Epithelial cell of proximal tubule (primary cell): ENCODE results near the gene AOAH. TPM values are rescaled to one million over a fixed set of nuclear protein-coding genes. Genes with fewer than 3 reads are reported as not detected.
"Not testable (repeated sequence)": the region's sequence is repeated elsewhere in the genome, so short reads cannot be mapped to it uniquely, and the experiment has no call there.

Source experiments
- DNase-seq: peaks from one replicate; pipeline ENCODE4 v3.0.0-alpha.2; 2011; ENCODE audit warnings: low read depth
- H3K4me3 ChIP-seq: 2 replicates; pipeline ENCODE4 v1.5.1; 2011; ENCODE audit warnings: low read depth, mild to moderate bottlenecking, low read length
- CTCF ChIP-seq: conservative IDR thresholded peaks from 2 replicates; pipeline ENCODE4 v1.5.1; 2012; ENCODE audit warnings: low read depth, mild to moderate bottlenecking, low read length
- total RNA-seq: library from RNA; depleted of rRNA; stranded (reverse); fragments of >200 nt; gene quantifications from 2 replicates; pipeline ENCODE4 v1.2.3, GENCODE V29; 2015

The AOAH gene
- total RNA-seq, 1 donor from 2014 or later, result 1.2 TPM

DNA sequence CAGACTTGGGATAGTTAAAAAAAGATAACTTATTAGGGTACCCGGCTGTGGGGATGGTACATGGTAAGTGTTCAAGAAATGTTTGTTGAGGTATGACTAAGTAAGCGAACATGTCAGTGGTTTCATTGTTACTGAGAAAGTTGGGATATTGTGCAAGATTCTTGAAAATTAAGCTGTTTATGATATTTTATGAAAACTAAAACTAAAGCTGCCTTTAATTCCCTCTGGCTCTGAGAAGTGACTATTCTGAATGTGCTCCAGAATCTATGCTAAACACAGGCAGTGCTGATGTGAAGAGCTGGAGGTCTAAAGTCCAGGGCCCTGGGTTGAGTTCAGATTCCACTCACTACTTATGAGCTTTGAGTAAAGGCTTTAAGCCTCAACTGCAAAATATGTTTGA is 72.9 kb downstream of the AOAH start:
- no peak for TF ChIP-seq CTCF
- no peak for DNase-seq
- no peak overlapping the region for H3K4me3 ChIP-seq

GRCh38 chr7:36650766-36651312 is 73.5 kb downstream of the AOAH start:
- no peak for DNase-seq
- TF ChIP-seq CTCF, result no peak
- H3K4me3 ChIP-seq, result no peak overlapping the region

- no peak for TF ChIP-seq CTCF
- DNase-seq, result no peak
Measured at GRCh38 chr7:36650320-36650719, 74.0 kb downstream of the AOAH start.

DNA sequence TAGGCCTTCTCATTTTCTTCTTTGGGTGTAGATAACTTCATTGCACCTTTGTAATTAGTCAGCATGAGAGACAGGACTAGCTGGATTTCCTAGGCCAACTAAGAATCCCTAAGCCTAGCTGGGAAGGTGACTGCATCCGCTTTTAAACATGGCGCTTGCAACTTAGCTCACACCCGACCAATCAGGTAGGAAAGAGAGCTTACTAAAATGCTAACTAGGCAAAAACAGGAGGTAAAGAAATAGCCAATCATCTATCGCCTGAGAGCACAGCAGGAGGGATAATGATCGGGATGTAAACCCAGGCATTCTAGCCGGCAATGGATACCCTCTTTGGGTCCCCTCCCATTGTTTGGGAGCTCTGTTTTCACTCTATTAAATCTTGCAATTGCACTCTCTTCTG is 75.0 kb downstream of the AOAH start:
- DNase-seq, H3K4me3 ChIP-seq: not testable (repeated sequence)

More at GRCh38 chr7:36650320-36650719, 74.0 kb downstream of the AOAH start:
- no peak overlapping the region for H3K4me3 ChIP-seq

- TF ChIP-seq CTCF, result no peak
- no peak overlapping the region for H3K4me3 ChIP-seq
- no peak for DNase-seq
Measured at GRCh38 chr7:36648441-36648840, 75.9 kb downstream of the AOAH start.

GRCh38 chr7:36644625-36645422 is 79.5 kb downstream of the AOAH start:
- no peak for TF ChIP-seq CTCF
- H3K4me3 ChIP-seq, result no peak overlapping the region
- DNase-seq, result no peak

DNA sequence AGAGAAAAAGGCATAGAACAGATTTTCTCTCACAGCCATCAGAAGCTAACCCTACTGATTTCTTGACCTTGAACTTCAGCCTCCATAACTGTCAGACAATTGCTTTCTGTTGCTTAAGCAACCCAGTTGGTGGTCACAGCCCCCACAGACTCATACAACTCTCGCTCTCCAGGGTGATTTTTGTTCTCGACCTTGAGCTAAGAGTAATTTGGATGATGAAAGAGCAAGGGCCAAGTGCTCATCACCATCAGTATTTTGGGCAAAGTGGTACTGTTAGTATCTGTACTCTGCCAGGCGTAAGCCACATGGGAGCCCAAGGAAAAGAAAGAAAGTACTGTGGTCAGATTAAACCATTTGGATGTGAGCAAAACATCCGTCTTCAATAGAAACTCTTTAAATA is 81.9 kb downstream of the AOAH start:
- no peak for TF ChIP-seq CTCF
- no peak for DNase-seq

More for the DNA sequence above, 81.9 kb downstream of the AOAH start:
- no peak overlapping the region for H3K4me3 ChIP-seq
